ENCODE results near the gene BCAR3. TPM values are rescaled to one million over a fixed set of nuclear protein-coding genes. Genes with fewer than 3 reads are reported as not detected.
A peak's percentile ranks its signal among the peaks of the same experiment; 100 is the strongest.

The BCAR3 gene
- total RNA-seq, 2 experiments from 2014 or later: 0.74 to 0.82 TPM

- intact Hi-C loops (cut with micrococcal nuclease): loop anchor here (2.0 to 5.0 kb wide), 4 partner anchors 15 to 529 kb away; partner anchors contain the start of genes CCDC18, MTF2 and TMED5
- Mint-ChIP-seq H3K4me3 (no peak overlapping the region), H3K36me3 (no peaks in the 10 kb centered on the region), H3K4me1 (ENCODE audit: low read depth) (peaks cover 39% of the 10 kb centered on the region), H3K27ac (no peak overlapping the region), H3K27me3 (peaks cover 21% of the 10 kb centered on the region), H3K9me3 (no peaks in the 10 kb centered on the region)
- POLR2A ChIA-PET: interaction anchor here (1.7 kb wide), 1 partner anchor 14 kb away, joined by 6 read pairs; no protein-coding TSS in a partner anchor
- DNase-seq: peak; percentile 17
- CTCF ChIA-PET: interaction anchor here (2.2 kb wide), 1 partner anchor 302 kb away, joined by 7 read pairs; no protein-coding TSS in a partner anchor
These were observed 75.7 kb downstream of the BCAR3 start for GRCh38 chr1:93605812-93606512.

- H3K4me1 Mint-ChIP-seq (ENCODE audit: low read depth): peaks cover 39% of the 10 kb centered on the region
- no peak for DNase-seq
- POLR2A ChIA-PET: no interaction called here
- no peaks in the 10 kb centered on the region for H3K9me3 Mint-ChIP-seq
- H3K4me3 Mint-ChIP-seq: no peak overlapping the region
- H3K36me3 Mint-ChIP-seq: no peaks in the 10 kb centered on the region
- CTCF ChIA-PET: interaction anchor here (1.3 kb wide), 1 partner anchor 239 kb away, joined by 4 read pairs; no protein-coding TSS in a partner anchor
- intact Hi-C loops (cut with micrococcal nuclease): loop anchor here (5.0 kb wide), 3 partner anchors 68 to 528 kb away; partner anchors contain the start of genes CCDC18, MTF2 and TMED5
- H3K27me3 Mint-ChIP-seq: peaks cover 21% of the 10 kb centered on the region
- H3K27ac Mint-ChIP-seq: no peak overlapping the region
These were observed 76.5 kb downstream of the BCAR3 start for GRCh38 chr1:93605026-93605568.

- H3K9me3 Mint-ChIP-seq: no peaks in the 10 kb centered on the region
- ChIA-PET CTCF (interaction anchor here (1.3 kb wide), 1 partner anchor 240 kb away, joined by 4 read pairs; no protein-coding TSS in a partner anchor), POLR2A (no interaction called here)
- peaks cover 37% of the 10 kb centered on the region for H3K4me1 Mint-ChIP-seq (ENCODE audit: low read depth)
- H3K4me3 Mint-ChIP-seq: no peak overlapping the region
- no peak overlapping the region for H3K27ac Mint-ChIP-seq
- H3K27me3 Mint-ChIP-seq: peaks cover 21% of the 10 kb centered on the region
- intact Hi-C loops (cut with micrococcal nuclease): no loop called here
- no peak for DNase-seq
- H3K36me3 Mint-ChIP-seq: no peaks in the 10 kb centered on the region
These were observed 77.2 kb downstream of the BCAR3 start for GRCh38 chr1:93604411-93604810.

GRCh38 chr1:93603601-93604000 lies 78.0 kb downstream of the BCAR3 start:
- Mint-ChIP-seq H3K27ac (no peak overlapping the region), H3K36me3 (no peaks in the 10 kb centered on the region), H3K4me3 (no peak overlapping the region), H3K27me3 (peaks cover 21% of the 10 kb centered on the region), H3K9me3 (no peaks in the 10 kb centered on the region), H3K4me1 (ENCODE audit: low read depth) (peaks cover 29% of the 10 kb centered on the region)
- no peak for DNase-seq
- intact Hi-C loops (cut with micrococcal nuclease): no loop called here
- ChIA-PET POLR2A (no interaction called here), CTCF (no interaction called here)

- peaks cover 24% of the 10 kb centered on the region for H3K4me1 Mint-ChIP-seq (ENCODE audit: low read depth)
- peaks cover 21% of the 10 kb centered on the region for H3K27me3 Mint-ChIP-seq
- H3K9me3 Mint-ChIP-seq: no peaks in the 10 kb centered on the region
- no peak for DNase-seq
- CTCF ChIA-PET: no interaction called here
- no peak overlapping the region for H3K4me3 Mint-ChIP-seq
- no peak overlapping the region for H3K27ac Mint-ChIP-seq
- H3K36me3 Mint-ChIP-seq: no peaks in the 10 kb centered on the region
- intact Hi-C loops (cut with micrococcal nuclease): no loop called here
- POLR2A ChIA-PET: no interaction called here
These were observed 78.5 kb downstream of the BCAR3 start for GRCh38 chr1:93603106-93603505.

GRCh38 chr1:93602101-93602500 lies 79.5 kb downstream of the BCAR3 start:
- Mint-ChIP-seq H3K27me3 (peaks cover 21% of the 10 kb centered on the region), H3K4me1 (ENCODE audit: low read depth) (peaks cover 15% of the 10 kb centered on the region), H3K9me3 (no peaks in the 10 kb centered on the region), H3K36me3 (no peaks in the 10 kb centered on the region), H3K27ac (no peak overlapping the region), H3K4me3 (no peak overlapping the region)
- ChIA-PET POLR2A (no interaction called here), CTCF (no interaction called here)
- DNase-seq: no peak
- intact Hi-C loops (cut with micrococcal nuclease): no loop called here

GRCh38 chr1:93601686-93602085 lies 80.0 kb downstream of the BCAR3 start:
- Mint-ChIP-seq H3K4me1 (ENCODE audit: low read depth) (peaks cover 11% of the 10 kb centered on the region), H3K9me3 (no peaks in the 10 kb centered on the region), H3K36me3 (no peaks in the 10 kb centered on the region), H3K4me3 (no peak overlapping the region), H3K27ac (no peak overlapping the region), H3K27me3 (peaks cover 19% of the 10 kb centered on the region)
- DNase-seq: no peak
- ChIA-PET CTCF (no interaction called here), POLR2A (no interaction called here)
- intact Hi-C loops (cut with micrococcal nuclease): no loop called here

GRCh38 chr1:93600663-93601062 lies 81.0 kb downstream of the BCAR3 start:
- ChIA-PET POLR2A (no interaction called here), CTCF (interaction anchor here (1.1 kb wide), 1 partner anchor 212 kb away, joined by 3 read pairs; no protein-coding TSS in a partner anchor)
- H3K36me3 Mint-ChIP-seq: no peaks in the 10 kb centered on the region
- H3K4me3 Mint-ChIP-seq: no peak overlapping the region
- H3K27me3 Mint-ChIP-seq: peaks cover 9% of the 10 kb centered on the region
- H3K4me1 Mint-ChIP-seq (ENCODE audit: low read depth): peaks cover under 1% of the 10 kb centered on the region
- no peak for DNase-seq
- no peaks in the 10 kb centered on the region for H3K9me3 Mint-ChIP-seq
- no peak overlapping the region for H3K27ac Mint-ChIP-seq
- intact Hi-C loops (cut with micrococcal nuclease): no loop called here

GRCh38 chr1:93599479-93599878 lies 82.2 kb downstream of the BCAR3 start:
- intact Hi-C loops (cut with micrococcal nuclease): no loop called here
- DNase-seq: no peak
- Mint-ChIP-seq H3K4me3 (no peak overlapping the region), H3K27me3 (peaks cover 4% of the 10 kb centered on the region), H3K27ac (no peak overlapping the region), H3K36me3 (no peaks in the 10 kb centered on the region), H3K4me1 (ENCODE audit: low read depth) (no peaks in the 10 kb centered on the region), H3K9me3 (no peaks in the 10 kb centered on the region)
- POLR2A ChIA-PET: no interaction called here
- CTCF ChIA-PET: interaction anchor here (1.8 kb wide), 1 partner anchor 30 kb away, joined by 6 read pairs; no protein-coding TSS in a partner anchor

GRCh38 chr1:93598861-93599439 lies 82.7 kb downstream of the BCAR3 start:
- DNase-seq: no peak
- ChIA-PET POLR2A (no interaction called here), CTCF (interaction anchor here (1.8 kb wide), 1 partner anchor 30 kb away, joined by 6 read pairs; no protein-coding TSS in a partner anchor)
- peaks cover 3% of the 10 kb centered on the region for H3K27me3 Mint-ChIP-seq
- no peaks in the 10 kb centered on the region for H3K36me3 Mint-ChIP-seq
- H3K27ac Mint-ChIP-seq: no peak overlapping the region
- H3K4me3 Mint-ChIP-seq: no peak overlapping the region
- intact Hi-C loops (cut with micrococcal nuclease): no loop called here
- H3K9me3 Mint-ChIP-seq: no peaks in the 10 kb centered on the region
- no peaks in the 10 kb centered on the region for H3K4me1 Mint-ChIP-seq (ENCODE audit: low read depth)

GRCh38 chr1:93598396-93598795 lies 83.2 kb downstream of the BCAR3 start:
- intact Hi-C loops (cut with micrococcal nuclease): no loop called here
- ChIA-PET POLR2A (interaction anchor here (0.6 kb wide), 1 partner anchor 124 kb away, joined by 3 read pairs; no protein-coding TSS in a partner anchor), CTCF (no interaction called here)
- Mint-ChIP-seq H3K4me3 (no peak overlapping the region), H3K4me1 (ENCODE audit: low read depth) (no peaks in the 10 kb centered on the region), H3K36me3 (no peaks in the 10 kb centered on the region), H3K9me3 (no peaks in the 10 kb centered on the region), H3K27ac (no peak overlapping the region), H3K27me3 (peaks cover 2% of the 10 kb centered on the region)
- no peak for DNase-seq

- intact Hi-C loops (cut with micrococcal nuclease): no loop called here
- POLR2A ChIA-PET: interaction anchor here (0.6 kb wide), 1 partner anchor 123 kb away, joined by 3 read pairs; no protein-coding TSS in a partner anchor
- peaks cover 2% of the 10 kb centered on the region for H3K27me3 Mint-ChIP-seq
These were observed 83.9 kb downstream of the BCAR3 start for GRCh38 chr1:93597709-93598108.

More at GRCh38 chr1:93597709-93598108, 83.9 kb downstream of the BCAR3 start:
- CTCF ChIA-PET: no interaction called here
- Mint-ChIP-seq H3K4me1 (ENCODE audit: low read depth) (no peaks in the 10 kb centered on the region), H3K36me3 (no peaks in the 10 kb centered on the region), H3K27ac (no peak overlapping the region), H3K9me3 (no peaks in the 10 kb centered on the region), H3K4me3 (no peak overlapping the region)
- no peak for DNase-seq

All from activated CD4-positive, alpha-beta memory T cell treated with anti-CD3 and anti-CD28 coated beads for 36 hours (primary cell).